ENCODE results near the gene EXOC6B. TPM values are rescaled to one million over a fixed set of nuclear protein-coding genes. Genes with fewer than 3 reads are reported as not detected.

Gene EXOC6B
- total RNA-seq, 1 experiment from 2014 or later = 40.1 TPM

- Mint-ChIP-seq H3K27me3 (ENCODE audit: low read depth) (no peaks in the 10 kb centered on the region), H3K4me3 (no peak overlapping the region), H3K9me3 (no peaks in the 10 kb centered on the region), H3K4me1 (peaks cover 8 to 9% of the 10 kb centered on the region in 2 experiments), H3K36me3 (ENCODE audit: insufficient read depth in 1 of 3, low read depth in 3 of 3) (no peaks in the 10 kb centered on the region), H3K27ac (no peak overlapping the region)
- H3K27me3 ChIP-seq (ENCODE audit: insufficient read depth, low read length) = no peaks in the 10 kb centered on the region
- no peak for TF ChIP-seq CTCF (conservative IDR thresholded peaks at IDR 0.05)
- H2AFZ ChIP-seq (ENCODE audit: low read length) = no peak overlapping the region
- no peak overlapping the region for H3K18ac ChIP-seq (ENCODE audit: insufficient read length, low read depth, low read length)
- H3K4ac ChIP-seq (ENCODE audit: low read depth, low read length) = no peak overlapping the region
- no peak overlapping the region for H2BK15ac ChIP-seq (ENCODE audit: low read depth, low read length)
- H3K23me2 ChIP-seq (ENCODE audit: insufficient read length, low read depth, low read length, poor library complexity, severe bottlenecking) = no peaks in the 10 kb centered on the region
- no peak overlapping the region for H3K23ac ChIP-seq (ENCODE audit: insufficient read length, low read depth, low read length)
- H2BK12ac ChIP-seq (ENCODE audit: insufficient read length, low read depth, low read length) = no peak overlapping the region
- no peaks in the 10 kb centered on the region for H3K79me2 ChIP-seq (ENCODE audit: insufficient read depth, low read length)
- no peak overlapping the region for H3K4me2 ChIP-seq (ENCODE audit: insufficient read depth, insufficient read length, low read length)
- H4K91ac ChIP-seq (ENCODE audit: insufficient read length, low read depth, low read length) = no peak overlapping the region
- H2BK120ac ChIP-seq (ENCODE audit: low read depth, low read length, poor library complexity, severe bottlenecking) = no peak overlapping the region
- H4K5ac ChIP-seq (ENCODE audit: insufficient read length, low read depth, low read length) = no peak overlapping the region
- no peak overlapping the region for H3K56ac ChIP-seq (ENCODE audit: insufficient read length, low read depth, low read length)
- no peak overlapping the region for H2BK5ac ChIP-seq (ENCODE audit: insufficient read length, low read length)
- H2AK5ac ChIP-seq (ENCODE audit: insufficient read length, low read length) = no peak overlapping the region
- no peaks in the 10 kb centered on the region for H3K4me1 ChIP-seq (ENCODE audit: insufficient read depth, low read length)
- H3K27ac ChIP-seq (ENCODE audit: insufficient read length, low read depth, low read length) = no peak overlapping the region
- no CpG with 5 or more reads among the region's 4 CpGs for WGBS (ENCODE audit: extremely low coverage, insufficient read length, low lambda C conversion rate)
- H3K79me1 ChIP-seq (ENCODE audit: insufficient read depth, low read depth, low read length, poor library complexity, severe bottlenecking) = no peaks in the 10 kb centered on the region
- no peak overlapping the region for H3K9ac ChIP-seq (ENCODE audit: extremely low read depth, insufficient read length, low read length)
- H3K9me3 ChIP-seq (ENCODE audit: control insufficient read depth, low read depth, low read length) = no peaks in the 10 kb centered on the region
- H3T11ph ChIP-seq (ENCODE audit: low read length) = no peak overlapping the region
- no peaks in the 10 kb centered on the region for H4K20me1 ChIP-seq (ENCODE audit: control insufficient read depth, insufficient read depth, insufficient read length)
- H4K8ac ChIP-seq (replicated peaks; ENCODE audit: insufficient read length, low read depth, low read length) = no peak overlapping the region
- no peak overlapping the region for H3K14ac ChIP-seq (ENCODE audit: insufficient read depth, low read length)
- H2BK20ac ChIP-seq (ENCODE audit: low read depth, low read length, poor library complexity, severe bottlenecking) = no peak overlapping the region
- DNase-seq = no peak
Observed at GRCh38 chr2:72214429-72215143, 611.2 kb downstream of the EXOC6B start.
